Activated CD8-positive, alpha-beta memory T cell treated with anti-CD3 and anti-CD28 coated beads for 4 hours (primary cell): Measurements from ENCODE around the gene UBE2S.
"Not testable (repeated sequence)": the region's sequence is repeated elsewhere in the genome, so short reads cannot be mapped to it uniquely, and the experiment has no call there.

Experiments
- DNase-seq, 2 donors: peaks; one replicate each; pipeline ENCODE4 v3.0.0-alpha.2; 2020; ENCODE audit warnings: low read depth in 2 of 2

UBE2S gene

DNA sequence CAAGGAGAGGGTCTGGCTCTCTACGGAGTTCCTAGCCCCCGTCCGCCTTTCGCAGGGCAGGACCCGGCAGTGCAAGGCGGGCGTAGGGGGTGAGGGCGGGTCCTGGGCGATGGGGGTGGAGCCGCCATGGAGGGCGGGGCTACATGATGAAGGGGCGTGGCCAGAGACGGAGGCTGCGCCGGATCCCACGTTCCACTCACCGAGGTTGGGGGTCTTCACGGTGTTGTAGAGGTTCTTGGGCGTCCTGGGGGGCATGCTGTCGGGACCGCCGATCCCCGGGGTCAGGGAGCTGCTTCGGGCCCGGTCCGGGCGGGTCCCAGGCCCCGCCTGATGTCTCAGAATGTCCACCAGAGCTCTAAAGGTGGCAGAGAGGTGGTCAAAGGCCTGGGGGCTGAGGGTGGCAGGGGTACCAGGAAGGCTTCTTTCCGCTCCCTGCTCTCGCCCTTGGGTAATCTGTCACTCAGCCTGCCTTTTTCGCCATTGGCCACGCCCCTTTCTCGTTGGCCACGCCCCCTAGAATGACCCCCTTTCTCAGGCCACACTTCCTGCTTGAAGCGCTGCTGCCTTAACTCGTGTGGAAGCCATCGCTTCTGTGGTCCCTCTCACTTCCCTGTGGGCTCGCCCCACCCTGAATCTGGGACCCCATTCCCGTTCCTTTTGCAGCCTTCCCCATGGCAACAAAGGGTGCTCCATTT, 33.0 kb upstream of the UBE2S start:
- no peak for DNase-seq

DNA sequence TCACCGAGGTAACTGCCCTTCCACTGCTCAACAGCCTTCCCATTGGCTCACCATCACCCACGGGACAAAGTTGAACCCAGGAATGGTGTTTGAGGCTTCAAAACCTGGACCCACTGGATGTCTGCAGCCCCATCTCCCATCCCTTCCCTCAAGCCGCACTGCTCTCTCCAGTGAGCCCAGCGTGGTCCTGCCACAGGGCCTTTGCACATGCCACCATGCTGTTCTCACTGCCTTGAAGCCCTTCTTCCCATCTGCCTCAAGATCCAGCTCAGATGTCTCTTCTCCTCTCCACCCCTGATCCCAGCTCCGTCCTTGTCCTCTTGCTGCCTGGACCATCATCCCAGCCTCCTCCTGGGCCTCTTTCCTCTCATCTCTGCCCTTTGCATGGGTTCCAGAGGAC, 31.5 kb upstream of the UBE2S start:
- no peak for DNase-seq

DNA sequence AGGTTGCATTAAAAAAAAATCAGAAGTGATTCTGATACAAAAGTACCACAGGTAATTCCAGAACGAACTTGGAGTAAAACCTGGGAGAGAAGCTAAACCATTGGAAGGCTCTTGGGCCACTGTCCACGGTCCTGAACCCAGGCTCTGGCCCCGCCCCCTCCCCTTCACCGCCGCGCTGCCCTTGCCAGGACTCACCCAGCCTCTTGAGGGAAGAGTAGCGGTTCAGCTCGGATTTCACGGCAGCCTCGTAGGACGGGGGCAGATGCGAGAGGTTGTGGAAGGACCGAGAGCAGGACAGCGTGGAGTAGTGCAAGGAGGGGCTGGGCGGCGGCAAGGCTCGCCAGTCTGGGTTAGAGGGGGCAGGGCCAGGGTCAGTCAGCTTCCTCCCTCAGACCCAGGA, 29.8 kb upstream of the UBE2S start:
- DNase-seq, result no peak

DNA sequence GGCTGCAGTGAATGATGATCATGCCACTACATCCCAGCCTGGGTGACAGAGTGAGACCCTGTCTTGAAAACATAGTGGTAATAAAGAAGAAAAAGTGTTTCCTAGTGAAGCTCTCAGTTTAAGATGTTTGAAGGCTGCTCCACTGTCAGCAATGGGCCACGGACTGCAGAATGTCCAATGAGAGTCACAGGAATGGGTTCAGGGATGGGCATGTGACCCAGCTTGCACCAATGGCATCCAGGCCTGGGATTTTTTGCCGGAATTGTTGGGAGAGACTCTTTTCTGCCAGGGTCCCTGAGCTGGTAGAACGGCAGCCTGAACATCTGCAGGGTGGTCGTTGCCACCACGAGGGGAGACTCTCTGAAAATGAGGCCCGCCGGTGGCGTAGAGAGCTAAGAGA, 29.3 kb upstream of the UBE2S start:
- no peak for DNase-seq

DNA sequence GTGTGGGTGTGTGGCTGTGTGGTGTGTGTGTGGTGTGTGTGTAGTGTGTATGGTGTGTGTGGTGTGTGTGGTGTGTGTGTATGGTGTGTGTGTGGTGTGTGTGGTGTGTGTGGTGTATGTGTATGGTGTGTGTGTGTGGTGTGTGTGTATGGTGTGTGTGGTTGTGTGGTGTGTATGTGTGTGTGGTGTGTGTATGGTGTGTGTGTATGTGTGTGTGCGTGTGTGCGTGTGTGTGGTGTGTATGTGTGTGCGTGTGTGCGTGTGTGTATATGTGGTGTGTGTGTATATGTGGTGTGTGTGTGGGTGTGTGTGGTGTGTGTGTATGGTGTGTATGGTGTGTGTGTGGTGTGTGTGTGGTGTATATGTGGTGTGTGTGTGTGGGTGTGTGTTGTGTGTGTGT, 27.4 kb upstream of the UBE2S start:
- no peak for DNase-seq

DNA sequence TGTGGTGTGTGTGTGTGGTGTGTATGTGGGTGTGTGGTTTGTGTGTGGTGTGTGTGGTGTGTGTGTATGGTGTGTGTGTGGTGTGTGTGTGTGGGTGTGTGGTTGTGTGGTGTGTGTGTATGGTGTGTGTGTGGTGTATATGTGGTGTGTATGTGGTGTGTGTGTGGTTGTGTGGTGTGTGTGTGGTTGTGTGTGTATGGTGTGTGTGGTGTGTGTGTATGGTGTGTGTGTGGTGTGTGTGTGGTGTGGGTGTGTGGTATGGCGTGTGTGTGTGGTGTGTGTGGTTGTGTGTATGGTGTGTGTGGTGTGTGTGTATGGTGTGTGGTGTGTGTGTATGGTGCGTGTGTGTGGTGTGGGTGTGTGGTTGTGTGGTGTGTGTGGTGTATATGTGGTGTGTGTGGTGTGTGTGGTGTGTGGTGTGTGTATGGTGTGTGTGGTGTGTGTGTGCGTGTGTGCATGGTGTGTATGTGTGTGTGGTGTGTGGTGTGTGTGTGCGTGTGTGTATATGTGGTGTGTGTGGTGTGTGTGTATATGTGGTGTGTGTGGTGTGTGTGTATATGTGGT, 26.9 kb upstream of the UBE2S start:
- DNase-seq, result no peak

DNA sequence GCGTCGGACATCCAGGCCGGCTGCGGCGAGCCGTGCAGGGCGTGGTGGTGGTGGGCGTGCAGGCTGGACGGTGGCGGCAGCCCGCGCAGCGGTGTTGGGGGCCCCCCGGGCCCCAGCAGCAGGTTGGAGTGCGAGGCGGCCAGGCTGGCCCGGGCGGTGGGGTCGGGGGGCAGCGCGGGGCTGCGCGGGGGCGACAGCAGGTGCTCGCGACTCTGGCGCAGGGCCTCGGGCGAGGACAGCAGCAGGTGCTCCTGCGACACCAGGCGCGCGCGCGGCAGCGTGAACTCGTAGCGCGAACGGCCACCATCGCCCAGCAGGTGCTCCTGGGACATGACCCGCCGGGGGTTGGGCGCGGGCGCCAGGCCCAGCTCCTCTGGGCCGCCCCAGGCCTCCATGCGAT, 25.7 kb upstream of the UBE2S start:
- no peak for DNase-seq

DNA sequence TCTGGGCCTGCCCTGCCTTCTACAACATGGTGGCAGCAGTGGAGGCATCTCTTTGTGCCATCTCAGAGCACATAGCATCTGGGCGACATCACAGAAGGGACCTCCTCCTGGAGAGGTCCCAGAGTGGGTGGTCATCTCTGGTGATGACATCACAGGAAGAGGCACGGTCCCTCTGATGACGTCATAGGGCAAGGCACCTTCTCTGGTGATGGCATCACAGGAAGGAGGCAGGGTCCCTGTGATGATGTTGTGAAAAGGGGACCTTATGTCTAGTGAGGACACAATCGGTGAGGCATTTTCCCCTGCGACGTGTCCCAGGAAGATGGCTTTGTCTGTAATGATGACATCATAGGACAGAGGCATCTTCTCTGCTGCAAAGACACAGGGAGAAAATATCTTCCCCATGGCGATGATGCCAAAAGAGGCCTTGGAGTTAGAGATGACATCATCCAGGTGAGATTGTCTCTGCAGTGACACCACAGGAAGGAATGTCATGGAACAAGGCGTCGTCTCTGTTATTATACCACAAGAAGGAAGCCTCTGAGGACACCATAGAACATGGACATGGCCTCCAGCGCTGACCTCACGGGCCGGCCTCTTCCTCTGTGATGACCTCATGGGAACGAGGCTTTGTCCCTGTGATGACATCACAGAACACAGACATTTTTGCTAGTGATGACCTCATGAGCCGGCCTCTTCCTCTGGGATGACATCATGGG, 24.8 kb upstream of the UBE2S start:
- DNase-seq, result no peak

DNA sequence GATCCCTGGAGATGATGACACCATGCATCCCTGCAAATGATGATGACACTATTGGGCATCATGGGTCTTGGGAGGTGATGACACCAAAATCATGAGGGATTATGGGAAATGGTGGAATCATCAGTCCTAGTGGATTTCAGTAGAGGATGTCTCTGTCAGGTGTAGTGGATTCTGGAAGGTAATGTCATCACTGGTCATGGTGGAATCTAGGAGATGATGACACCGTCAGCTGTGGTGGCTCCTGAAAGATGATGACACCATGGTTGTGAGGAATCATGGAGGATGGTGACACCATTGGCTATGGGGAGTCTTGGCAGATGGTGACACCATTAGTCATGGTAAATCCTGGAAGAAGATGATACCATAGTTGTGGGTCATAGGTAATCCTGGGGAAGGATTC, 23.6 kb upstream of the UBE2S start:
- no peak for DNase-seq

DNA sequence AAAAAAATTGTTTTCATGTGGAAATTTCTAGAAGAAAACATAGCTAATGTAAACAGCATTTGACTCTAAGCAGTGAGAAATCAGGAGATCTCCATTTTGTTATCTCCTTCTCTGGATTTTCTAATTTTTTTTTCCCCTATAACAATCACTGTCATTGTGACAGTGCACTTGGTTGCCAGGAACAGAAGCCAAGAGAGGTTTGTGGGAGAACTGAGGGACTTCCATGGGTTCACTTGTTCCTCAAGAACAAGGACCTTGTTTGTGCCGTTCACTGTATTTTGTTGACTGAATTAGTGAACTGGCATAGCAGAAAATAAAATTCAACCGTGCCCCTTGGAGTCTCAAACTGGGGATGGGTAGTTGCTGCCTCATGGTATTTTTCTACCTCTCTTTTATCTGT, 18.5 kb upstream of the UBE2S start:
- no peak for DNase-seq

DNA sequence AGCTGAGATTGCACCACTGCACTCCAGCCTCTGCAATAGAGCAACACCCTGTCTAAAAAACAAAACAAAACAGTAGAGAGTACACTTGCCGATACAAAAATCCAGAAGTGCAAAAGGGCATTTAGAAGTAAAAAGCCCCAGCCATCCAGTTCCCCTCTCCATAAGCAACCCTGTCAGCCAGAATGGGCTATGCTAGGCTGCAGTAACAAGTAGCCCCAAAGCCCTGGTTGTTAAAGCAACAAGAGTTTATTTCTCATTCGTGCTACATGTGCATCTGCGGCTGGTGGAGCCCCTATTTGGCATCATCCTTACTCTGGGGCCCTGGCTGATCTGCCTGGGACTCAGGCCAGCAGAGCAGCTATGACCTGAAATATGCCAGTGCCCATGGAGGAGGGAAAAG, 16.9 kb upstream of the UBE2S start:
- DNase-seq, result no peak

DNA sequence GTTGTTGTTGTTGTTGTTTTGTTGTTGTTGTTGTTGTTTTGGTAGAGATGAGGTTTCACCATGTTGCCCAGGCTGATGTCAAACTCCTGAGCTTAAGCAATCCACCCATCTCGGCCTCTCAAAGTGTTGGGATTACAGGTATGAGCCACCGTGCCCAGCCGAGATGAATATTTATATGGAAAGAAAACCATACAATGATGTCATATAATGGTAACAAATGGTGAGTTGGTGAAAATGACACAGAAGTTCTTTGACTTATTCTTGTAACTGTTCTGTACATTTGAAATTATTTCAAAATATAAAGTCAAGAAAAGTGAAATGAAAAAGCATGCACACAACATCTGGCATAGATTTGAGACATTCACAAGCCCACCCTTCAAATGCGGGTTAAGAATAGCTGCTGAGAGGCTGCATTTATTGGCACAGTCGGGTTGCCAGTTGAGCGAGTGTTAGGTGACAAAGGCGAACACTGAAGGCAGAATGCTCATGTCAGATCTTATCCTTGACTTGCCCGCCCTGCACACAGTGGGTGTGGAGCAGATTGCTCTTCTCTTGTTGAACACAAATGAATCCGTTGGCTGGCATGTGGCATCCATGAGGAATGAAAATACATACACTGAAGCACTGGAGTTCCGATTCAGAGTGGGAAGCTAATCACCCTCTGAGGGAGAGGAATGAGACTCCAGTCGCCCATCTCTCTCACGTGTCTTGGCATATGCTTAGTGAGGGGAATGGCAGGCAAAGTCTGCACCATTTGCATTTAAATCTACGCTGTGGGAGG, 15.8 kb upstream of the UBE2S start:
- DNase-seq, result no peak

DNA sequence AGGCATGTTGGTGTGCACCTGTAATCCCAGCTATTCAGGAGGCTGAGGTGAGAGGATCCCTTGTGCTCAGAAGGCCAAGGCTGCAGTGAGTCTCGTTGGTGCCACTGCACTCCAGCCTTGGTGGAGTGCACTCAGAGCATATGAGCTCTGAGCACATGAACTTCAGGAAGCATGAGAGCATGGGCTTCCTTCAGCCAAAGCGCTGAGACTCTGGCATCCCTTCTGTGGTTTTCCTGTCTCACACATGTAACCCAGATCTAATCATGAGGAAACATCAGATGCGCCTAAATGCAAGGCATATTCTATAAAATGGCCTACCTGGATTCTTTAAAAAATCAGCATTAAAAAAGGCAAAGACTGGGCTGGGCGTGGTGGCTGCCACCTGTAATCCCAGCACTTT, 13.7 kb upstream of the UBE2S start:
- DNase-seq, result peak in 1 of 2 donors; percentile 6

DNA sequence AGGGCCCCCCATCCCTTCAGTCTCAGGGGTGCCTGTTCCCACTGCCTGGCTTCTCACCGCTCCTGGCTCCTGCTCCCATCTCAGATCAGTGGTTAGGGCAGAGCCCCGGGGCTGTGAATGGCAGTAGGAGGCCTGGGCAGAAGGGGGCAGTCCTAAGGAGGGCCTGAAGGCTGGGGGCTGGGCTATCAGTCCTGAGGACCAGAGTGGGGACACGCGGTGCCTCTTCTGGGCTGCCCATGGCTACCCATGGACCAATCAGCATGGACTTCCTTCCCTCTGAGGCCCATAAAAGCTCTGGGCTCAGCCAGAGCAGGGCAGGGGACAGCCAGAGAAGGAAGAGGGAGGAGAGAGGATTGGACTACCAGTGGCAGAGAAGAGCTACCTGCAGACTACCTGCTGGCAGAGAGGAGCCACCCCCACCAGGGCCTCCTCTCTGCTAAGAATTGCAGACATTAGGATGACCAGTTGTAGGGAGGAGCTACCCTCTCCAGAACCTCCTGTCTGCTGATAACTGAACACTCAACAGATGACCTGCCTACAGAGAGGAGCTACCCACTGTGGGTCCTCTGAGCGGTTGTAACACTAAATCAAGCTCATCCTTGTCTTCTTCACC, 12.1 kb upstream of the UBE2S start:
- DNase-seq, result no peak

DNA sequence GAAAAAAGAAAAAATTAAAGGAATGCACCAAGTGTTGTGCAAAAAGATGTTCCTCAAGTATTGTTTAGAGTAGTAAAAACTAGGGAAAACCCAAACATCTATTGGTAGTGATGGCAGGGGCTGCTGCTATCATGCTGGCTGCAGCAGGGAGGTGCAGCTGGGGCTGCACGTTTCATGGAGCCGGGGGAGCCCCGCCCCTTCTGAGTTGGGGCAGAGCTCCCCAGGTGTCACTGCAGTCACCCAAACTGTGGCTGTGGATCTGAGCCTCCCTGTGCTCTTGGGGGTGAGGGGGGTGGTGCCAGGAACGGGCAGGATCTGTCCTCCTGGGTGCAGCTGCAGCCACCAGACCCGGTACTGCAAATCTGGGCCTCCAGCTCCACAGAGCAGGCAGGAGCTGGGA, 11.5 kb upstream of the UBE2S start:
- no peak for DNase-seq

DNA sequence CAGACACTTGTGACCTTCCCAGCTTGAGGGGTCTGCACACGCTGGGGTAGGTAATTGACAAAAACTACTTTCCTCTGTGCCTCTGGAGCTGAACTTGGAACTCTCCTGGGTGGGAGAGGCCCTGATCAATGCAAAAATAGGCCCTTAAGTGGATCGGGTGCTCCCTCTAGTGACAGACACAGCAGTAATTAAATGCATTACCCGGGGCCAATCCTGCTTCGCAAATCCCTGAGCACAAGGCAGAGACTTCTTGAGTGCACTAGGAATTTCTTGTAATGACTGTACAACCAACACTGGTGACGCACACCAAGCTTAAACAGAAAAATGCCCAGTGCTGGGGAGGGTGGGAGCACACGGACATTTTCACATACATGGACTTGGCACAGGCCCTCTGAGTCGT, 10.6 kb upstream of the UBE2S start:
- DNase-seq, result peak; percentile 13 to 23

DNA sequence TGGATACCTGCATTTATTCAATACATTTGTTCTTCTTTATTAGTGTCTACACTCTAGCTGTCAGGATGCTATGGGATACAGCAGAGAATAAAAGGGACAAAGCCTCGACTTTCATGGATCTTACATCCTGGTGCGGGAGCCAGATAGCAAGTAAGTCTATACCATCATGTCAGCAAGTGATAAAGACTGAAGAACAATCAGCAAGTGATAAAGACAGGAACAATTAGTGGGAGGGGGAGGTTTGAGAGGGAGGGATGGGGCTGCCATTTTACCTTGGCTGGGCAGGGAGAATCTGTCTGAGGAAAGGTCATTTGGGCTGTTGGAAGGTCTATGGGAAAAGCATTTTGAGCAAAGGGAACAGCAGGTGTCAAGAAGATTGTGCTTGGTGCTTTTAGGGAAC, 2.6 kb upstream of the UBE2S start:
- no peak for DNase-seq

DNA sequence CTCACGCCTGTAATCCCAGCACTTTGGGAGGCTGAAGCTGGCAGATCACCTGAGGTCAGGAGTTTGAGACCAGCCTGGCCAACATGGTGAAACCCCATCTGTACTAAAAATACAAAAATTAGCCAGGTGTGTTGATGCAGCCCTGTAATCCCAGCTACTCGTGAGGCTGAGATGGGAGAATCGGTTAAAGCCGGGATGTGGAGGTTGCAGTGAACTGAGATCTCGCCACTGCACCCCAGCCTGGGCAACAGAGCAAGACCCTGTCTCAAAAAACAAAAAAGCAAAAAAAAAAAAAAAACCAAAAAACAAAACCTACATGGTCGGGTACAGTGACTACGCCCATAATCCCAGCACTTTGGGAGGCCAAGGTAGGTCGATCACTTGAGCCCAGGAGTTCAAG, 1.6 kb upstream of the UBE2S start:
- DNase-seq, result not testable (repeated sequence)

DNA sequence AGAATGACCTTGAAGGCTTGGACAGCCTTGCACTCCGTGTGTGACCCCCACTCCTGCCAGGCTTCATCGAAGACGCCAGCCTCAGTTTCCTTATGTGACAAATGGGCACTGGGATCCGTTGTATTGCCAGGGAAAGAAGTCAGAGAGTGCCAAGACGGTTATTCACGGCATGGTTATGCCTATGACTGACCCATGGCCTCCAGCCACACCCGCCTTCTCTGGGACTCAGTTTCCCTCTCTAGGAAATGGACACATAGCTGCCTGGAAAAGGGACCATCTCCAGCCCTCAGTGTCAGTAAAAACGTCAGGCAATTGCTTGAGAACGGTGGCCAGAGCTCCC, 915 bp upstream of the UBE2S start:
- DNase-seq, result no peak

DNA sequence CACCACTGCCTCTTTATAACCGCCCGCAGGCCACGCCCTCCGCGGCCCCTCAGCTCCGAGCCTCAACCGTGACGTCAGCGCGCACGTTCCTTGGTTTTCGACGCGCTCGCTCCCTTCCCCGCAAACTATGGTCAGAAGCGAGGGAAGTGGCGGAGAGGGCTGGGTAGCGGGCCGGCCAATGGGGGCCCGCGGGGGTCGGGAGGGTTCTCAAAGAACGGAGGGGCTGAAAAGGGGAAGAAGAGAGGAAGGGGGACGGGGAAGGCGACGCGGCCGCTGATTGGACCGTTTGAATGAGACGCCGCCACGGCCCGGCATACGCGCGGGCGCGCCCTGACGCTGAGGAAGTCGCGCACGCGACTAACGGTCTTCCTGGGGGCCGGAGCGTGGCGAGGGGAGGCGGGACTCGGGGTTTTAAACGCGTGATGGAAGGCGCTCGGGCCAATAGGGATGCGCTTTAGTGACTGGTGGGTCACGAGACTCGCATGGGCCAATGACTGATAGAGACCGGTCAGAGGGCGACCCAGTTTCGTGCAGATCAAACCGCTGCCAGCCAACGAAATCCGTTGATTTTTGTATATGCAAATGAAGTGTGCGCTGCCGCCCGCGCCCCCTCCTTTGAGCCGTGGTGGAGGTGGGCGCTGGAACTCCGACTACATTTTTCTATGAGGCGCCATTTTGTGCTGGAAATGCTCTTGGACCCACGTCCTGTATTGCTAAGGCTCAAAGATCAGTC, 378 bp upstream of the UBE2S start:
- DNase-seq, result peak; percentile 92 to 95

DNA sequence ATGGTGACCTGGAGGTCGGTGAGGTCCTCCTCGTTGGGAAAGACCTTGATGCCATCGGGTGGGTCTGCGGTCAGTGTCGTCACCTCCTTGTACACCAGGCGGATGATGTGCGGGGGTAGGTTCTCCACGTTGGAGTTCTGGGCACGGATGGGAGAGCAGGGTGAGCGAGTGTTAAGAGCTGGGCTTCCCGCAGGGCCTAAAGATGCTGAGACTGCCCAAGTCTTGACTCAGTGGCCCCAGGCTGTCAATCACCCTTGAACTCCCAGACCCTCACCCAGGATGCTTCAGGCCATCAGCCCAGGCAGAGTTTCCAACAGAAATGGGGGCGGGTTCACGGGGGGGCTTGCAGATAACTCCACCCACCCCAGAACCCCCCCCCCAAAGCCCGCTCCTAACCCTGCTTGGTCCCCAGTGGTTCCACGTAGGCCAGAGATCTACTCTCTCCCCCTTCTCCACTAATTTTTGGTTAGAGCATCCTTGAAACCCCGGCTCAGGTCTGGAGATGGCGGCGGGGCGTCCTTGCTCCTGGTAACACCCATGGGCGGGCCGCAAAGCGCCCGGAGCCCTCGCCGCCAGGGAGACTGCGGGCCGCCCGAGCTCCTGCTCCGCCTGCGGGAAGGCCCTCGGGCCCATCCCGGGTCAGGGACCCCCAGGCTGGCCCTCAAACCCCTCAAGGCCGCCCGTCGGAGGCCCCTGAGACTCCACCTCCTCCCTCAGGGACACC, 600 bp downstream of the UBE2S start:
- no peak for DNase-seq
